H1 (cell line): ENCODE results near the gene MDK. TPM values are rescaled to one million over a fixed set of nuclear protein-coding genes. Genes with fewer than 3 reads are reported as not detected.

Experiments used
- CTCF ChIA-PET: fragments of 300-600 bp; sonication (Branson Sonifier 250); formaldehyde crosslinking; loops from one replicate; lab custom pipeline; 2021; ENCODE audit not compliant: partially characterized antibody; lab: Charles Lee
- POLR2A ChIA-PET: fragments of 300-600 bp; sonication (Branson Sonifier 250); formaldehyde crosslinking; loops from one replicate; lab custom pipeline; 2021; ENCODE audit warnings: inconsistent platforms; ENCODE audit not compliant: partially characterized antibody; lab: Charles Lee
- DNase-seq, 2 experiments: peaks; one replicate each; pipeline versions ENCODE4 v3.0.0 to v3.0.0-alpha.2; 2010 to 2022; ENCODE audit warnings: low spot score in 2 of 2, low read depth in 1 of 2, mixed read lengths in 1 of 2
- FAIRE-seq: peaks from 2 replicates; lab custom pipeline; 2011; peaks lifted over from hg19 to GRCh38; lab: Jason Lieb, UNC
- H2AFZ ChIP-seq: 2 replicates; pipeline ENCODE4 v1.8.1; 2012; ENCODE audit warnings: low read length, inconsistent platforms
- H2AK5ac ChIP-seq: 2 replicates; pipeline ENCODE4 v1.6.1; 2013; ENCODE audit warnings: low read depth, low read length
- H2BK120ac ChIP-seq: replicated peaks from 2 replicates; pipeline ENCODE3; 2013; ENCODE audit warnings: low read depth, low read length, inconsistent platforms
- H2BK12ac ChIP-seq: 2 replicates; pipeline ENCODE4 v1.6.1; 2013; ENCODE audit warnings: low read depth, low read length
- H2BK15ac ChIP-seq: 2 replicates; pipeline ENCODE4 v1.6.1; 2013; ENCODE audit warnings: low read length
- H2BK20ac ChIP-seq: 2 replicates; pipeline ENCODE4 v1.6.1; 2013; ENCODE audit warnings: low read length
- H2BK5ac ChIP-seq: 2 replicates; pipeline ENCODE4 v1.6.1; 2013; ENCODE audit warnings: low read depth, low read length
- H3K14ac ChIP-seq: 2 replicates; pipeline ENCODE4 v1.6.1; 2013; ENCODE audit warnings: inconsistent platforms; ENCODE audit not compliant: insufficient read length
- H3K18ac ChIP-seq: 2 replicates; pipeline ENCODE4 v1.6.1; 2013; ENCODE audit warnings: low read length; ENCODE audit errors: extremely low read depth
- H3K23ac ChIP-seq: 2 replicates; pipeline ENCODE4 v1.6.1; 2013; ENCODE audit warnings: inconsistent platforms; ENCODE audit not compliant: insufficient read length
- H3K23me2 ChIP-seq: 2 replicates; pipeline ENCODE4 v1.6.1; 2013; ENCODE audit warnings: low read depth, low read length
- H3K27ac ChIP-seq: 2 replicates; pipeline ENCODE4 v1.6.1; 2011; ENCODE audit warnings: low read depth, low read length, inconsistent platforms
- H3K27me3 ChIP-seq, 4 experiments: replicated peaks in 1 of 4; 1 replicate in 1 of 4; 2 replicates in 3 of 4; pipeline versions ENCODE4 v1.6.1 to v1.8.1; 2011 to 2013; ENCODE audit warnings: low read length in 3 of 4, mild to moderate bottlenecking in 3 of 4, inconsistent platforms in 2 of 4, mixed read lengths in 2 of 4, moderate library complexity in 1 of 4; ENCODE audit not compliant: control insufficient read depth in 3 of 4, insufficient read depth in 3 of 4; ENCODE audit errors: extremely low read depth in 1 of 4
- H3K36me3 ChIP-seq, 4 experiments: 2 replicates each; pipeline versions ENCODE4 v1.6.1 to v1.8.1; 2011 to 2013; ENCODE audit warnings: mild to moderate bottlenecking in 4 of 4, low read length in 3 of 4, moderate library complexity in 2 of 4, control low read depth in 1 of 4, inconsistent platforms in 1 of 4; ENCODE audit not compliant: insufficient read depth in 4 of 4, control insufficient read depth in 2 of 4
- H3K4ac ChIP-seq: replicated peaks from 2 replicates; pipeline ENCODE3; 2013; ENCODE audit warnings: low read length, low read depth, mixed read lengths, inconsistent platforms; ENCODE audit not compliant: insufficient read length
- H3K4me1 ChIP-seq, 4 experiments: replicated peaks in 1 of 4; 1 replicate in 1 of 4; 2 replicates in 3 of 4; pipeline versions ENCODE4 v1.6.1 to v1.8.1; 2011 to 2013; ENCODE audit warnings: low read length in 3 of 4, inconsistent platforms in 2 of 4, mixed read lengths in 1 of 4; ENCODE audit not compliant: insufficient read depth in 4 of 4, control insufficient read depth in 3 of 4
- H3K4me2 ChIP-seq, 2 experiments: 2 replicates each; pipeline versions ENCODE4 v1.6.1 to v1.8.1; 2011 to 2013; ENCODE audit warnings: low read depth in 2 of 2, low read length in 2 of 2, control low read depth in 1 of 2, inconsistent platforms in 1 of 2, mild to moderate bottlenecking in 1 of 2; ENCODE audit not compliant: insufficient read depth in 1 of 2
- H3K4me3 ChIP-seq, 4 experiments: fragments of 200-600, 300-600 bp in 1 of 4; sonication (generic), shearing (Covaris generic), sonication (Bioruptor Twin) in 1 of 4; 2 replicates each; pipeline versions ENCODE4 v1.5.1 to v1.8.1; 2011 to 2016; ENCODE audit warnings: low read length in 4 of 4, low read depth in 3 of 4, control low read depth in 2 of 4, inconsistent platforms in 2 of 4, mild to moderate bottlenecking in 2 of 4, mixed read lengths in 1 of 4, moderate library complexity in 1 of 4; ENCODE audit not compliant: insufficient read depth in 2 of 4; ENCODE audit errors: extremely low read depth in 1 of 4
- H3K56ac ChIP-seq: replicated peaks from 2 replicates; pipeline ENCODE3; 2013; ENCODE audit warnings: low read depth, mild to moderate bottlenecking, mixed read lengths, low read length, inconsistent platforms; ENCODE audit not compliant: insufficient read length
- H3K79me1 ChIP-seq: 2 replicates; pipeline ENCODE4 v1.6.1; 2013; ENCODE audit warnings: low read depth, low read length, control low read depth
- H3K79me2 ChIP-seq, 2 experiments: 2 replicates each; pipeline versions ENCODE4 v1.6.1 to v1.8.1; 2012 to 2013; ENCODE audit warnings: low read length in 2 of 2, mild to moderate bottlenecking in 2 of 2, inconsistent platforms in 1 of 2; ENCODE audit not compliant: insufficient read depth in 2 of 2, control insufficient read depth in 1 of 2
- H3K9ac ChIP-seq, 4 experiments: replicated peaks in 1 of 4; 1 replicate in 1 of 4; 2 replicates in 3 of 4; pipeline versions ENCODE4 v1.6.1 to v1.8.1; 2011 to 2013; ENCODE audit warnings: low read depth in 3 of 4, low read length in 3 of 4, control low read depth in 2 of 4, mild to moderate bottlenecking in 2 of 4, moderate library complexity in 2 of 4, inconsistent platforms in 1 of 4; ENCODE audit errors: extremely low read depth in 1 of 4
- H3K9me3 ChIP-seq, 2 experiments: 2 replicates each; pipeline versions ENCODE4 v1.6.1 to v1.8.1; 2012 to 2013; ENCODE audit warnings: mild to moderate bottlenecking in 2 of 2, moderate library complexity in 2 of 2, control low read depth in 1 of 2, inconsistent platforms in 1 of 2, low read depth in 1 of 2, low read length in 1 of 2, mixed read lengths in 1 of 2; ENCODE audit not compliant: insufficient read depth in 2 of 2
- H4K20me1 ChIP-seq, 2 experiments: replicated peaks in 1 of 2; 2 replicates each; pipeline versions ENCODE3 to v1.8.1; 2011 to 2013; ENCODE audit warnings: inconsistent platforms in 2 of 2, low read length in 2 of 2, mild to moderate bottlenecking in 1 of 2; ENCODE audit not compliant: insufficient read depth in 2 of 2, control insufficient read depth in 1 of 2
- H4K5ac ChIP-seq: 2 replicates; pipeline ENCODE4 v1.6.1; 2013; ENCODE audit warnings: low read length, low read depth, mixed read lengths, inconsistent platforms; ENCODE audit not compliant: insufficient read length
- H4K8ac ChIP-seq: 2 replicates; pipeline ENCODE4 v1.8.0; 2013; ENCODE audit warnings: mild to moderate bottlenecking, moderate library complexity, low read length, inconsistent platforms; ENCODE audit not compliant: insufficient read depth; ENCODE audit errors: extremely low read depth
- H4K91ac ChIP-seq: replicated peaks from 2 replicates; pipeline ENCODE3; 2013; ENCODE audit warnings: low read length, mixed read lengths, inconsistent platforms; ENCODE audit not compliant: insufficient read length
- ASH2L ChIP-seq: fragments of 200-600, 300-600 bp; sonication (generic); IDR thresholded peaks from one replicate; pipeline ENCODE4 v1.7.1; 2017; ENCODE audit warnings: low read length
- CHD1 ChIP-seq: IDR thresholded peaks from 2 replicates; pipeline ENCODE4 v1.6.1; 2012; ENCODE audit warnings: low read depth, low read length, improper control_type of control experiment
- CREB1 ChIP-seq: IDR thresholded peaks from 2 replicates; pipeline ENCODE4 v1.6.1; 2012; ENCODE audit warnings: inconsistent platforms
- RXRA ChIP-seq: IDR thresholded peaks from 2 replicates; pipeline ENCODE4 v1.6.1; 2011; ENCODE audit warnings: low read depth, mild to moderate bottlenecking, low read length, moderate library complexity; ENCODE audit not compliant: insufficient read depth
- TAF1 ChIP-seq: IDR thresholded peaks from 2 replicates; pipeline ENCODE4 v1.6.1; 2011; ENCODE audit warnings: mild to moderate bottlenecking, low read depth, low read length
- WGBS, 2 experiments: shearing (Covaris generic) in 1 of 2; methylation state at CpG; one replicate each; pipeline versions ENCODE4 v1.1.6 to v1.1.7; 2013 to 2015; ENCODE audit warnings: low lambda C conversion rate in 2 of 2, mixed read lengths in 2 of 2, inconsistent platforms in 1 of 2, low coverage in 1 of 2, missing lambda C conversion rate in 1 of 2; ENCODE audit not compliant: insufficient replicate concordance in 2 of 2, insufficient coverage in 1 of 2, insufficient read length in 1 of 2; ENCODE audit errors: extremely low coverage in 1 of 2, missing lambda C conversion rate in 1 of 2; 5-methylcytosine and 5-hydroxymethylcytosine counted together
- polyA plus RNA-seq, 7 experiments: library from polyadenylated mRNA; depleted of rRNA in 3 of 7; stranded (reverse) in 5 of 7; unstranded in 2 of 7; fragments of >200 nt in 5 of 7; fragments of 200-250 nt in 2 of 7; gene quantifications; 1 replicate in 5 of 7; 2 replicates in 1 of 7; 4 replicates in 1 of 7; pipeline versions ENCODE4 v1.2.1 to v1.2.3, GENCODE V29; 2011 to 2013; ENCODE audit warnings: missing spikeins in 2 of 7, mixed read lengths in 2 of 7
- total RNA-seq: library from RNA; stranded (reverse); fragmentation: NEBNext Ultra II Directional; extraction: Animal tissue kit (Norgen Biotek cat#: 25700); gene quantifications from 2 replicates; pipeline ENCODE4 v1.2.1, GENCODE V29; 2021
- TF ChIP-seq, protein P1 (sequence below): IDR thresholded peaks from 2 replicates; pipeline ENCODE4 v1.6.1; 2012; ENCODE audit warnings: low read length, inconsistent platforms

MDK gene
- total and polyA plus RNA-seq, 2 of the 8 experiments (the other 6 are each of a cell fraction or from before 2014, with no cell fraction given), result 309 to 606 TPM

DNA sequence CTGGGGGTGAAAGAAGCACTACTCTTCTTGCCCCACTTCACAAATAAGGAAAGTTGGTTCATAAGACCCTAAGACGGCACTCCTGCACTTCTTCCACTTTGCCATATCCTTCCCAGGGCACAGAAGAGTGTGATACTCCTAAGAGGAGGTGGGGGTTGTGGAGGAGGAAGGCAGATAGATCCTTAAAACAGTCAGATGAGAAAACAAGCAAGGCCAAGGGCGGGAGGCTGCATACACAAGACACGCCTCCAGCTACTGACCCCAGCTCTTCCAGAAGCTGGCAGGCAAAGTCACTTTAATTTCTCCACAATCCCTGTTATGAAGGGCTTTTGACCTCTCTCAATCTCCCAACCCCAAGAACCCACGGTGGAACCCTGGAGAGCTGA is 11.8 kb downstream of the MDK start:
- H3K79me2 ChIP-seq, result no peaks in the 10 kb centered on the region
- H3K56ac ChIP-seq, result no peak overlapping the region
- CTCF ChIA-PET, result interaction anchor here (0.5 to 7.7 kb wide), 15 partner anchors 10 to 224 kb away, joined by 3 to 124 read pairs (median 5); partner anchors contain the start of genes ATG13 and HARBI1
- H2BK20ac ChIP-seq, result no peak overlapping the region
- H3K27ac ChIP-seq, result no peak overlapping the region
- no peaks in the 10 kb centered on the region for H3K79me1 ChIP-seq
- H4K91ac ChIP-seq, result no peak overlapping the region
- H3K4me1 ChIP-seq, result peaks cover 3 to 17% (median 13%) of the 10 kb centered on the region in 4 experiments
- peak overlapping the region; percentile 26 to 62 (median 40) for H3K4me3 ChIP-seq
- peaks cover 19 to 37% (median 34%) of the 10 kb centered on the region in 4 experiments for H3K27me3 ChIP-seq
- no peak overlapping the region for H3K18ac ChIP-seq
- peaks cover 0 to 9% (median 0%) of the 10 kb centered on the region in 4 experiments; a peak in 3 of 8 replicates for H3K36me3 ChIP-seq
- H3K9ac ChIP-seq, result no peak overlapping the region
- no peak overlapping the region for H3K23ac ChIP-seq
- H2BK5ac ChIP-seq, result no peak overlapping the region
- peak overlapping the region; percentile 69 to 95 for H3K4me2 ChIP-seq
- H3K9me3 ChIP-seq, result no peaks in the 10 kb centered on the region; a peak in 1 of 4 replicates
- no peak overlapping the region for H3K14ac ChIP-seq
- H3K23me2 ChIP-seq, result peaks cover 32% of the 10 kb centered on the region
- no peak overlapping the region for H2AK5ac ChIP-seq
- TF ChIP-seq TAF1 (no peak), RXRA (no peak), CHD1 (no peak), CREB1 (no peak), ASH2L (no peak)
- TF ChIP-seq, protein P1, sequence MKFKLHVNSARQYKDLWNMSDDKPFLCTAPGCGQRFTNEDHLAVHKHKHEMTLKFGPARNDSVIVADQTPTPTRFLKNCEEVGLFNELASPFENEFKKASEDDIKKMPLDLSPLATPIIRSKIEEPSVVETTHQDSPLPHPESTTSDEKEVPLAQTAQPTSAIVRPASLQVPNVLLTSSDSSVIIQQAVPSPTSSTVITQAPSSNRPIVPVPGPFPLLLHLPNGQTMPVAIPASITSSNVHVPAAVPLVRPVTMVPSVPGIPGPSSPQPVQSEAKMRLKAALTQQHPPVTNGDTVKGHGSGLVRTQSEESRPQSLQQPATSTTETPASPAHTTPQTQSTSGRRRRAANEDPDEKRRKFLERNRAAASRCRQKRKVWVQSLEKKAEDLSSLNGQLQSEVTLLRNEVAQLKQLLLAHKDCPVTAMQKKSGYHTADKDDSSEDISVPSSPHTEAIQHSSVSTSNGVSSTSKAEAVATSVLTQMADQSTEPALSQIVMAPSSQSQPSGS, result no peak
- TF ChIP-seq, all 59 proteins: peak for 0
- no peak overlapping the region; the same call in 1 of the 2 replicates for H2AFZ ChIP-seq
- POLR2A ChIA-PET, result interaction anchor here (0.9 to 2.5 kb wide), 5 partner anchors 9 to 129 kb away, joined by 3 to 17 read pairs (median 5); no protein-coding TSS in a partner anchor
- no peak overlapping the region for H2BK15ac ChIP-seq
- 70% methylated on average over 4 of the region's 4 CpGs; no CpG with 5 or more reads in 1 of the 2 experiments for WGBS, 2 experiments
- no peak overlapping the region for H3K4ac ChIP-seq
- peaks cover 1 to 10% of the 10 kb centered on the region in 2 experiments for H4K20me1 ChIP-seq
- no peak overlapping the region for H2BK12ac ChIP-seq
- DNase-seq (no peak), FAIRE-seq (no peak)
- H4K8ac ChIP-seq, result no peak overlapping the region
- no peak overlapping the region for H4K5ac ChIP-seq
- no peak overlapping the region for H2BK120ac ChIP-seq
